ENCODE measurements around the gene PPP5C.

GRCh38 chr19:46420056-46420455, 73.2 kb downstream of the PPP5C start:
- TF ChIP-seq POLR2AphosphoS5 (IDR thresholded peaks at IDR 0.05) (no peak), CTCF (IDR thresholded peaks at IDR 0.05) (no peak), POLR2A (IDR thresholded peaks at IDR 0.05; ENCODE audit: low read depth) (no peak), EP300 (IDR thresholded peaks at IDR 0.05) (no peak)
